Placental pericyte (primary cell): Measurements from ENCODE around the gene ACTN2. TPM values are rescaled to one million over a fixed set of nuclear protein-coding genes. Genes with fewer than 3 reads are reported as not detected.

Experiments used
- total RNA-seq: library from RNA; depleted of rRNA; stranded (reverse); fragments of >200 nt; gene quantifications from 2 replicates; pipeline ENCODE4 v1.2.3, GENCODE V29; 2012

The ACTN2 gene
- not detected in 2 replicates for total RNA-seq

DNA sequence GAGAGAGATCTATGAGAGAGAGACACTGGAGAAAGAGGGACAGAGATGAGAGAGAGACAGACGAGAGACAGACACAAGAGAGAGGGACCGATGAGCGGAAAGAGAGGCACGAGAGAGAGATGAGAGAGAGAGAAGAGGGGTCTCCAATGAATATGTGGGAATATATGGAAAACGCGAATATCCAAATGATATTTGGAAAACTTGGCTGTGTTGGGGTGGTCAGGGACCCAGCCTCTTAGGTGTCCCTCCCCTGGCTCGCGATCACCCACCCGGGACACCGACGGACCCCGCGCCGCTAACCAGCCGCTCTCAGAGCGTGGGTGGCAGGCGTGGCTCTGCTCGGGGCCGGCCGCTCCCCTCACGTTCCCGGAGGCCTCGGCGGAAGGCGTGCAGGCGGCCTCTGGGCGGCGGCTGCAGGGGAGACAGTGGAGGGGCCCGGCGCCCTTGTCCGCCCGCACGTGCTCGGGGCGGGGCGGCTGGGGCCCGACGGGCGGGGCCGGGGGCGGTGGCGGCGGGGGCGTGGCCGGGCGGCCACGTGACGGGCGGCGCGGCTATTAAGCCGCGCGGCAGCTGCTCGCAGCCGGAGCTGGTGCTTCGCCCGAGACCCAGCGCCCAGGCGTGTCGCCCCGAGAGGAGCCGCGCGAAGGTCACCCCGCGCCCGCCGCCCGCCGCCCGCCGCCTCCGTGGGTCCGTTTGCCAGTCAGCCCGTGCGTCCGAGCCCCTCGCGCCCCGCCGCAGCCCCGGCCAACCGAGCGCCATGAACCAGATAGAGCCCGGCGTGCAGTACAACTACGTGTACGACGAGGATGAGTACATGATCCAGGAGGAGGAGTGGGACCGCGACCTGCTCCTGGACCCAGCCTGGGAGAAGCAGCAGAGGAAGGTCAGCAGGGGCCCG is at the start of gene ACTN2:
Gene ACTN2 (plus strand): TSS at position 583 of the 898 bp plus-strand sequence. CDS start 175 bp downstream, at position 758.

DNA sequence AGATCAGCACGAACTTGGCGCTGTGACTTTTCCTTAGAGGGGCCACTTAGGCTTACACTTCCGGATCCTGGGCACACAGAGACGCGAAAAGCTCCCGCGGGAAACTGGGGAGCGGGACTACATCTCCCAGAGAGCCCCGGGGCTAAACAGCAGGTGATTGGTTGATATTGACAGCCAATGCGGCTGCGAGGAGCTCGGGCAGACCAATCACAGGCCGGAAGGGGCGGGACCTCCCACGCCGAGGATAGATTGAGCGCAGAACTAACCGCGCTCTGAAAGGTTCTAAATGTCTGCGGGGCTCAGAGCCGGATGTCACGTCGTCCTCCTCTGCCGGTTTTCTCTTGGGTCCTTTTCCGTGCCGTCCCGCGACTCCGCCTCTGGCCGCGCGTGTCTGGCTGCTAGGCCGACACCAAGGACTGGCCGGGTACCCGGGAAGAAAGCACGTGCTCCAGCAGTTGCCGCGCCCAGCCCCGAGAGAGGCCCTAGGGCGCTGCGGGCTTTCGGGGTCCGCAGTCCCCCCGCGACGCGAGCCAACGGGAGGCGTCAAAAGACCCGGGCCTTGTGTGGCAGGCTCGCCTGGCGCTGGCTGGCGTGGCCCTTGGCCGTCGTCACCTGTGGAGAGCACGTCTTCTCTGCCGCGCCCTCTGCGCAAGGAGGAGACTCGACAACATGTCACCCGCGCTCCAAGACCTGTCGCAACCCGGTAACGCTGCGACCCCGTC is 108.9 kb downstream of the ACTN2 start, which contains the start of gene MTR:
Gene MTR (plus strand): TSS at position 258 of the 722 bp plus-strand sequence. CDS start 412 bp downstream, at position 670.

Other genes with a start within 250 kb of the ACTN2 start
- gene LGALS8, start 162.5 kb upstream of the ACTN2 start, total RNA-seq: 60.0 and 70.0 TPM in 2 replicates
- 30.0 and 74.4 TPM in 2 replicates for gene HEATR1, start 82.0 kb upstream of the ACTN2 start, total RNA-seq
- gene MTR, start 108.8 kb downstream of the ACTN2 start, total RNA-seq: 15.8 and 31.4 TPM in 2 replicates